IMR-90 (cell line): ENCODE data around the gene EED. TPM values are rescaled to one million over a fixed set of nuclear protein-coding genes. Genes with fewer than 3 reads are reported as not detected.

Experiments
- ATAC-seq: fragments of 200-7000 bp; cut with Tn5 transposase; 2 replicates; pipeline ENCODE4 v1.9.1; 2020; ENCODE audit warnings: low read depth, mild to moderate bottlenecking, moderate library complexity
- BruUV-seq: library from RNA; stranded (reverse); fragments of 400-500 nt; replicated peaks from 2 replicates; lab custom pipeline; 2021; lab: Mats Ljungman, UMichigan
- CTCF ChIA-PET: fragments of 300-600 bp; formaldehyde crosslinking; extraction: SDS; loops from one replicate; lab custom pipeline; 2021; ENCODE audit warnings: antibody characterized with exemption; lab: Yijun Ruan, JAX
- POLR2A ChIA-PET: fragments of 300-600 bp; sonication (Branson Sonifier 250); formaldehyde crosslinking; loops from one replicate; lab custom pipeline; 2022; ENCODE audit warnings: antibody characterized with exemption; ENCODE audit not compliant: unreplicated experiment; lab: Charles Lee
- DNase-seq: peaks from one replicate; pipeline ENCODE4 v3.0.0; 2013
- H2AFZ ChIP-seq: replicated peaks from 2 replicates; pipeline ENCODE3; 2013; ENCODE audit warnings: low read length, mild to moderate bottlenecking; ENCODE audit not compliant: poor library complexity
- H2AK5ac ChIP-seq: 2 replicates; pipeline ENCODE4 v1.6.1; 2013; ENCODE audit warnings: low read depth, low read length, inconsistent platforms
- H2AK9ac ChIP-seq: replicated peaks from 2 replicates; pipeline ENCODE3; 2013; ENCODE audit warnings: mild to moderate bottlenecking, low read depth, low read length, moderate library complexity; ENCODE audit not compliant: poor library complexity
- H2BK120ac ChIP-seq: 2 replicates; pipeline ENCODE4 v1.6.1; 2013; ENCODE audit warnings: low read depth, low read length, inconsistent platforms
- H2BK15ac ChIP-seq: 3 replicates; pipeline ENCODE4 v1.6.1; 2013; ENCODE audit warnings: low read depth, low read length, inconsistent platforms
- H2BK20ac ChIP-seq: 2 replicates; pipeline ENCODE4 v1.6.1; 2013; ENCODE audit warnings: low read depth, mild to moderate bottlenecking, inconsistent platforms, low read length, moderate library complexity
- H2BK5ac ChIP-seq: 2 replicates; pipeline ENCODE4 v1.6.1; 2013; ENCODE audit warnings: mild to moderate bottlenecking, low read depth, low read length, inconsistent platforms; ENCODE audit not compliant: poor library complexity, severe bottlenecking
- H3K14ac ChIP-seq: replicated peaks from 2 replicates; pipeline ENCODE4 v1.6.1; 2013; ENCODE audit warnings: low read depth, low read length, inconsistent platforms
- H3K18ac ChIP-seq: 2 replicates; pipeline ENCODE4 v1.6.1; 2013; ENCODE audit warnings: low read depth, low read length, control low read depth
- H3K23ac ChIP-seq: 2 replicates; pipeline ENCODE4 v1.6.1; 2013; ENCODE audit warnings: low read depth, low read length, inconsistent platforms
- H3K27ac ChIP-seq: 2 replicates; pipeline ENCODE4 v1.5.1; 2013; ENCODE audit warnings: mild to moderate bottlenecking, control low read depth, low read length; ENCODE audit not compliant: insufficient read depth
- H3K27me3 ChIP-seq: 2 replicates; pipeline ENCODE4 v1.6.1; 2013; ENCODE audit warnings: low read length; ENCODE audit not compliant: control insufficient read depth, insufficient read depth
- H3K36me3 ChIP-seq: 2 replicates; pipeline ENCODE4 v1.6.1; 2013; ENCODE audit warnings: low read length, mixed read lengths; ENCODE audit not compliant: control insufficient read depth, insufficient read depth
- H3K4ac ChIP-seq: 2 replicates; pipeline ENCODE4 v1.6.1; 2013; ENCODE audit warnings: low read depth, low read length, inconsistent platforms
- H3K4me1 ChIP-seq: 2 replicates; pipeline ENCODE4 v1.6.1; 2013; ENCODE audit warnings: low read length, mixed read lengths; ENCODE audit not compliant: control insufficient read depth, insufficient read depth
- H3K4me2 ChIP-seq: 2 replicates; pipeline ENCODE4 v1.6.1; 2013; ENCODE audit warnings: low read depth, mild to moderate bottlenecking, control low read depth, low read length, moderate library complexity
- H3K4me3 ChIP-seq: 2 replicates; pipeline ENCODE4 v1.5.1; 2013; ENCODE audit warnings: low read depth, mild to moderate bottlenecking, control low read depth, low read length, moderate library complexity; ENCODE audit not compliant: insufficient read depth
- H3K56ac ChIP-seq: 2 replicates; pipeline ENCODE4 v1.6.1; 2013; ENCODE audit warnings: low read length, inconsistent platforms; ENCODE audit not compliant: insufficient read depth; ENCODE audit errors: extremely low read depth
- H3K79me1 ChIP-seq, 2 experiments: 2 replicates each; pipeline ENCODE4 v1.6.1; 2013; ENCODE audit warnings: low read length in 2 of 2, inconsistent platforms in 1 of 2, low read depth in 1 of 2
- H3K9ac ChIP-seq: 2 replicates; pipeline ENCODE4 v1.6.1; 2013; ENCODE audit warnings: low read depth, low read length, control low read depth
- H3K9me1 ChIP-seq: 2 replicates; pipeline ENCODE4 v1.6.1; 2013; ENCODE audit warnings: low read length, inconsistent platforms; ENCODE audit not compliant: insufficient read depth
- H3K9me3 ChIP-seq: 2 replicates; pipeline ENCODE4 v1.6.1; 2013; ENCODE audit warnings: low read length; ENCODE audit not compliant: control insufficient read depth, insufficient read depth
- H4K20me1 ChIP-seq: 2 replicates; pipeline ENCODE4 v1.6.1; 2013; ENCODE audit warnings: low read length, inconsistent platforms; ENCODE audit not compliant: insufficient read depth
- H4K5ac ChIP-seq: 2 replicates; pipeline ENCODE4 v1.6.1; 2013; ENCODE audit warnings: mild to moderate bottlenecking, low read depth, low read length, control low read depth
- H4K8ac ChIP-seq, 2 experiments: 2 replicates each; pipeline ENCODE4 v1.6.1; 2013; ENCODE audit warnings: low read depth in 2 of 2, low read length in 2 of 2, control low read depth in 1 of 2, inconsistent platforms in 1 of 2
- H4K91ac ChIP-seq: 2 replicates; pipeline ENCODE4 v1.6.1; 2013; ENCODE audit warnings: low read depth, low read length, inconsistent platforms; ENCODE audit not compliant: insufficient read depth
- CHD1 ChIP-seq: IDR thresholded peaks from 2 replicates; pipeline ENCODE4 v1.6.1; 2012; ENCODE audit warnings: low read depth, low read length, improper control_type of control experiment
- MAFK ChIP-seq: IDR thresholded peaks from 2 replicates; pipeline ENCODE4 v1.6.1; 2012; ENCODE audit warnings: low read depth, low read length, improper control_type of control experiment
- RFX5 ChIP-seq: IDR thresholded peaks from 2 replicates; pipeline ENCODE4 v1.8.0; 2012; ENCODE audit warnings: low read depth, mild to moderate bottlenecking, low read length, moderate library complexity
- WGBS, 2 experiments: methylation state at CpG; one replicate each; pipeline versions ENCODE4 v1.1.5 to v1.1.7; 2013; ENCODE audit warnings: missing lambda C conversion rate in 2 of 2; ENCODE audit not compliant: insufficient read length in 1 of 2; ENCODE audit errors: extremely low coverage in 2 of 2; 5-methylcytosine and 5-hydroxymethylcytosine counted together
- dilution Hi-C: fragments of 300-500 bp; cut with HindIII; formaldehyde crosslinking; loops from one replicate; pipeline ENCODE4 v1.14.3; 2018; ENCODE audit warnings: low sequenced_read_pairs; ENCODE audit not compliant: unreplicated experiment
- in situ Hi-C: fragments of 300-500 bp; cut with MboI; formaldehyde crosslinking; loops from 3 replicates; pipeline ENCODE4 v1.14.3; 2019; ENCODE audit warnings: low sequenced_read_pairs, inconsistent platforms, mixed read lengths
- intact Hi-C: fragments of 100-400 bp; cut with micrococcal nuclease; formaldehyde crosslinking; loops from 2 replicates; pipeline ENCODE4 v1.10.0; 2022
- polyA plus RNA-seq, 3 experiments: library from polyadenylated mRNA; depleted of rRNA; stranded (reverse); fragments of >200 nt; gene quantifications; 2 replicates each; pipeline ENCODE4 v1.2.3, GENCODE V29; 2012; ENCODE audit warnings: low replicate concordance in 1 of 3
- total RNA-seq: library from RNA; depleted of rRNA; stranded (reverse); fragments of >200 nt; gene quantifications from 2 replicates; pipeline ENCODE4 v1.2.3, GENCODE V29; 2012

Gene EED
- total and polyA plus RNA-seq, 2 of the 4 experiments (the other 2 are of a cell fraction): 11.1 to 11.5 TPM

GRCh38 chr11:86210898-86211297, 33.7 kb upstream of the EED start:
- H3K4ac ChIP-seq: no peak overlapping the region
- H4K5ac ChIP-seq: no peak overlapping the region
- H3K9me3 ChIP-seq: no peaks in the 10 kb centered on the region
- no peak overlapping the region for H2BK20ac ChIP-seq
- H2BK5ac ChIP-seq: no peak overlapping the region
- H3K79me1 ChIP-seq: no peaks in the 10 kb centered on the region
- H2BK15ac ChIP-seq: no peak overlapping the region
- POLR2A ChIA-PET: no interaction called here
- H3K27ac ChIP-seq: no peak overlapping the region
- CTCF ChIA-PET: no interaction called here
- TF ChIP-seq RFX5 (no peak), MAFK (no peak), CHD1 (no peak)
- H4K8ac ChIP-seq: no peak overlapping the region
- dilution Hi-C loops: no loop called here
- BruUV-seq: no TSS peak
- no peak overlapping the region for H2AK9ac ChIP-seq
- H3K4me3 ChIP-seq: no peak overlapping the region
- no peak overlapping the region for H2AFZ ChIP-seq
- H3K23ac ChIP-seq: no peak overlapping the region
- H3K18ac ChIP-seq: no peak overlapping the region
- no peaks in the 10 kb centered on the region for H4K20me1 ChIP-seq
- no peak overlapping the region for H3K14ac ChIP-seq
- in situ Hi-C loops: loop anchor here (25.0 kb wide), 1 partner anchor 174 kb away; no protein-coding TSS in a partner anchor
- no peak overlapping the region for H2BK120ac ChIP-seq
- no peak overlapping the region for H2AK5ac ChIP-seq
- DNase-seq (no peak), ATAC-seq (no peak)
- no peak overlapping the region for H3K56ac ChIP-seq
- H3K27me3 ChIP-seq: no peaks in the 10 kb centered on the region
- no peak overlapping the region for H3K9ac ChIP-seq
- no peaks in the 10 kb centered on the region for H3K4me1 ChIP-seq
- whole genome bisulfite sequencing, 2 experiments: no CpG with 5 or more reads among the region's 4 CpGs
- no peak overlapping the region for H3K4me2 ChIP-seq
- H3K9me1 ChIP-seq: no peaks in the 10 kb centered on the region
- no peak overlapping the region for H4K91ac ChIP-seq
- H3K36me3 ChIP-seq: no peaks in the 10 kb centered on the region
- intact Hi-C loops: no loop called here
